Dermis blood vessel endothelial cell (primary cell): Measurements from ENCODE around the gene ISL2. TPM values are rescaled to one million over a fixed set of nuclear protein-coding genes. Genes with fewer than 3 reads are reported as not detected.

Experiments used
- DNase-seq: peaks from one replicate; pipeline ENCODE4 v3.0.0; 2010
- total RNA-seq: library from RNA; depleted of rRNA; stranded (reverse); fragments of >200 nt; gene quantifications from 2 replicates; pipeline ENCODE4 v1.2.3, GENCODE V29; 2014

ISL2 gene
- total RNA-seq, 1 donor from 2014 or later = 1.2 TPM

- peak; percentile 47 for DNase-seq
These were observed 43.7 kb downstream of the ISL2 start for GRCh38 chr15:76380249-76380648.

DNA sequence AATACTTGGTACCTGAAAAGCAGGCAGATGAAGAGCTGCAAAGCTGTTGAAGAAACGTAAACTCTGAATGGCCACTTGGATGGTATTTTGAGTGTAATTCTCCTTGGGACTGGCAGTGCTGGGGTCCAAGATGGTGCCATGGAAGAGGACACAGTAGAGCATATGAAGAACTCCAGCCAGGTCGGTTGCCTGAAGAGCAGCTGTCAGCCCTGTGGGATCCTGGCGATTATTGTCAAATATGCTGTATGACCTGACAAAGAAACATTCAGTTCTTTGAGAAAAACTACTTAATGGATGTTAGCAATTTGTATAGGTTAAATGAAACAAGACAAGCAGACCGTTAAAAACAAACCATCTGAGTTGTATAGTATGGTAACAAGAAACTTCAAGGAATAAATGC, 44.8 kb downstream of the ISL2 start:
- DNase-seq = no peak

GRCh38 chr15:76382987-76383728, 46.6 kb downstream of the ISL2 start:
- DNase-seq = no peak

- no peak for DNase-seq
These were observed 47.8 kb downstream of the ISL2 start for GRCh38 chr15:76384409-76384808.

DNA sequence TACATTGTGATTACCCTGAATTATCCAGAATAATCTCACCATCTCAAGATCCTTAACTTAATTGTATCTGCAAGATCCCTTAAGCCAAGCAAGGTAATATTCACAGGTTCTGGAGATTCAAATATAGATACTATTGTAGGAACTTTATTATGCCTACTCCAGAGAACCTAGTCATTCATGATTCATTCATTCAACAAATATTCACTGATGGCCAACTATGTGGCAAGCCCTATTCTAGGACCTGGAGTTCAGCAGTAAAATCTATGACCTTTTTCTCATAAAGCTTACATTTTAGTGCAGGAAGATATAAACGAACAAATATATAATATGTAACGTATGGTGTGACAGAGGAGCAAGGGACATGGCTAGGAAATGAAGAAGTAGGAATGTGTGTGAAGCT, 49.6 kb downstream of the ISL2 start:
- no peak for DNase-seq

DNA sequence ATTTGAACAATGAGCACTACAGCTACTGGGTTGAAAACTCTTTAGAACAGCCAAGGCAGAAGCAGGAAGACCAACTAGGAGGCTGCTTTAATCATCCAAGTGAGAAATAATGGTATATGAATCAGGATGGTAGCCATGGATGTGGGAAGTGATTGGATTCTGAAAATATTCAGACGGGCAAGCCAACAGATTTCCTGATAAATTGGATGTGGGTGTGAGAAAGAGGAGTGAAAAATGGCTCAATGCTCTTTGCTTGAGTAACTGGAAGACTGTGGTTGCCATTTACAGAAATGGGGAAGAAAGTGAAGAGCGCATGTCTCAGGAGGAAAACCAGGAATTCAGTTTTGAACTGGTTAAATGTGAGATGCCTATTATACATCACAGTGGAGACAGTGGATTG, 50.4 kb downstream of the ISL2 start:
- DNase-seq = no peak

GRCh38 chr15:76390571-76390970, 54.0 kb downstream of the ISL2 start:
- no peak for DNase-seq

DNA sequence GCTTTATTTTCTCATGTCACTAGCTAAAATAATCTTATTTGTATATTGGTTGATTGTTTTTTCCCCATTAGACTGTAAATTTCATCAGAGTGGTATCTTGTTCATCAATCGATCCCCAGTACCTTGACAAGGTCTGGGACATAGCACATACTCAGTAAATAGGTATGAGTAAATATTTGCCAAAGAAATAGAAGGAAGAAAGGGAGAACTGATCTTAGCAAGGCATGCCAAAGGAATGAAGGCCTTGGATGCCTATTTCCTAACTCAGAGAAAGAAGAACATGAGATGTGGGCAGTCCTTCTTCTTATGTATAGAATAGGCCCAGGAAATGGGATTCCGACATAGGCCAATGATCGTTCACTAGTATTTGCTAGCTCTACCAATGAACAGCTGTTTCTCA, 54.7 kb downstream of the ISL2 start:
- DNase-seq = no peak

DNA sequence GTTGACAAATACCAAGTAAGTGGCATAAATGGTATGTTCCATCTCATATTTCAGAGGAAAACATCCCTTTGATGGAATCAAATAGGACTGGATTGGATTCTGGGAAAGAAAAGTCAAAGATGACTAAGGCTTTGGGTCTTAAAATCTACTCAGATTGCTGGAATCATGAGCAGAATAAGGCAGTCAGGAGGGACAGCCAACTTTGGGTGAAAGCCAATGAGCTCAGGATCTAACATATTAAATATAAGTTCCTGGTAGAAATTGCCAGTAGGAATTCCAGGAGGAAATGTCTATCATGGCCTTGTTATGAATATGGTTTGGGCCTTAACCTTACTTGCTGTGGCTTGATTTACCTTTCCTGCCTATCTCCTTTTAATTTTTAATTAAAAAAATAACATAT, 55.3 kb downstream of the ISL2 start:
- DNase-seq = no peak

Other genes starting within 250 kb of the ISL2 start
- gene ETFA, start 25.3 kb upstream of the ISL2 start, total RNA-seq = 165 and 183 TPM in 2 replicates